Measurements from ENCODE around the gene PLEKHH3.

The PLEKHH3 gene

GRCh38 chr17:42684929-42685556 lies 8.2 kb upstream of the PLEKHH3 start:
- DNase-seq: no peak

- DNase-seq: no peak
Measured at GRCh38 chr17:42683407-42684034, 6.7 kb upstream of the PLEKHH3 start.

GRCh38 chr17:42682722-42683403 lies 6.1 kb upstream of the PLEKHH3 start:
- no peak for DNase-seq

- DNase-seq: no peak
Measured at GRCh38 chr17:42681976-42682721, 5.4 kb upstream of the PLEKHH3 start, which contains the start of gene CNTNAP1. Gene CNTNAP1 (plus strand): TSS chr17:42682531. CDS start chr17:42682830, 299 bp downstream.

GRCh38 chr17:42680331-42680808 lies 3.6 kb upstream of the PLEKHH3 start:
- DNase-seq: no peak

- no peak for DNase-seq
Measured at GRCh38 chr17:42679492-42680330, 2.9 kb upstream of the PLEKHH3 start.

- no peak for DNase-seq
Measured at GRCh38 chr17:42678951-42679491, 2.2 kb upstream of the PLEKHH3 start.

- DNase-seq: peak; percentile 83
Measured at GRCh38 chr17:42677921-42678781, 1.4 kb upstream of the PLEKHH3 start.

- peak; percentile 96 for DNase-seq
Measured at GRCh38 chr17:42677012-42677857, 441 bp upstream of the PLEKHH3 start.

- DNase-seq: no peak
Measured at GRCh38 chr17:42675965-42676423, 800 bp downstream of the PLEKHH3 start.

- no peak for DNase-seq
Measured at GRCh38 chr17:42675348-42675964, 1.3 kb downstream of the PLEKHH3 start.

GRCh38 chr17:42674755-42675347 lies 1.9 kb downstream of the PLEKHH3 start:
- DNase-seq: no peak

- DNase-seq: no peak
Measured at GRCh38 chr17:42673885-42674754, 2.7 kb downstream of the PLEKHH3 start.

- DNase-seq: no peak
Measured at GRCh38 chr17:42673266-42673884, 3.4 kb downstream of the PLEKHH3 start.

- no peak for DNase-seq
Measured at GRCh38 chr17:42672038-42672437, 4.8 kb downstream of the PLEKHH3 start.

- no peak for DNase-seq
Measured at GRCh38 chr17:42670789-42671657, 5.8 kb downstream of the PLEKHH3 start.

All from NCI-H524 treated with DMSO at 0.1 percent for 48 hours (cell line).